GM21737 (cell line): ENCODE results near the gene ENOX1.

Experiments used
- ATAC-seq: cut with Tn5 transposase; IDR thresholded peaks from one replicate; pipeline ENCODE4 v1.9.1; 2021; ENCODE audit warnings: mild to moderate bottlenecking, moderate library complexity; ENCODE audit not compliant: unreplicated experiment

Gene ENOX1

GRCh38 chr13:43297967-43298678 lies 488.6 kb downstream of the ENOX1 start:
- no peak for ATAC-seq

GRCh38 chr13:43295825-43296564 lies 490.8 kb downstream of the ENOX1 start:
- ATAC-seq: no peak

GRCh38 chr13:43295321-43295720 lies 491.5 kb downstream of the ENOX1 start:
- ATAC-seq: no peak

GRCh38 chr13:43294412-43294811 lies 492.4 kb downstream of the ENOX1 start:
- no peak for ATAC-seq

GRCh38 chr13:43293986-43294385 lies 492.8 kb downstream of the ENOX1 start:
- ATAC-seq: no peak

GRCh38 chr13:43293561-43293960 lies 493.2 kb downstream of the ENOX1 start:
- ATAC-seq: no peak

GRCh38 chr13:43293008-43293407 lies 493.8 kb downstream of the ENOX1 start:
- ATAC-seq: no peak

GRCh38 chr13:43291287-43292060 lies 495.3 kb downstream of the ENOX1 start:
- ATAC-seq: no peak

GRCh38 chr13:43289470-43290255 lies 497.1 kb downstream of the ENOX1 start:
- ATAC-seq: no peak

GRCh38 chr13:43286751-43287150 lies 500.0 kb downstream of the ENOX1 start:
- ATAC-seq: no peak

- ATAC-seq: no peak
Measured at GRCh38 chr13:43285933-43286597, 500.7 kb downstream of the ENOX1 start.

- no peak for ATAC-seq
Measured at GRCh38 chr13:43284162-43284561, 502.6 kb downstream of the ENOX1 start.

GRCh38 chr13:43279696-43280095 lies 507.1 kb downstream of the ENOX1 start:
- ATAC-seq: no peak

GRCh38 chr13:43278127-43278526 lies 508.6 kb downstream of the ENOX1 start:
- ATAC-seq: no peak

- ATAC-seq: no peak
Measured at GRCh38 chr13:43277142-43277541, 509.6 kb downstream of the ENOX1 start.

- ATAC-seq: no peak
Measured at GRCh38 chr13:43274881-43275280, 511.9 kb downstream of the ENOX1 start.

- no peak for ATAC-seq
Measured at GRCh38 chr13:43273362-43273761, 513.4 kb downstream of the ENOX1 start.

GRCh38 chr13:43272851-43273250 lies 513.9 kb downstream of the ENOX1 start:
- ATAC-seq: no peak

GRCh38 chr13:43271152-43271551 lies 515.6 kb downstream of the ENOX1 start:
- no peak for ATAC-seq

- ATAC-seq: no peak
Measured at GRCh38 chr13:43270130-43270830, 516.5 kb downstream of the ENOX1 start.
